IMR-90 (cell line): ENCODE results near the gene NFE2L1. TPM values are rescaled to one million over a fixed set of nuclear protein-coding genes. Genes with fewer than 3 reads are reported as not detected.

Experiments
- ATAC-seq: fragments of 200-7000 bp; cut with Tn5 transposase; 2 replicates; pipeline ENCODE4 v1.9.1; 2020; ENCODE audit warnings: low read depth, mild to moderate bottlenecking, moderate library complexity
- BruUV-seq: library from RNA; stranded (reverse); fragments of 400-500 nt; replicated peaks from 2 replicates; lab custom pipeline; 2021; lab: Mats Ljungman, UMichigan
- CTCF ChIA-PET: fragments of 300-600 bp; formaldehyde crosslinking; extraction: SDS; loops from one replicate; lab custom pipeline; 2021; ENCODE audit warnings: antibody characterized with exemption; lab: Yijun Ruan, JAX
- POLR2A ChIA-PET: fragments of 300-600 bp; sonication (Branson Sonifier 250); formaldehyde crosslinking; loops from one replicate; lab custom pipeline; 2022; ENCODE audit warnings: antibody characterized with exemption; ENCODE audit not compliant: unreplicated experiment; lab: Charles Lee
- DNase-seq: peaks from one replicate; pipeline ENCODE4 v3.0.0; 2013
- H2AFZ ChIP-seq: replicated peaks from 2 replicates; pipeline ENCODE3; 2013; ENCODE audit warnings: low read length, mild to moderate bottlenecking; ENCODE audit not compliant: poor library complexity
- H2AK5ac ChIP-seq: 2 replicates; pipeline ENCODE4 v1.6.1; 2013; ENCODE audit warnings: low read depth, low read length, inconsistent platforms
- H2AK9ac ChIP-seq: replicated peaks from 2 replicates; pipeline ENCODE3; 2013; ENCODE audit warnings: mild to moderate bottlenecking, low read depth, low read length, moderate library complexity; ENCODE audit not compliant: poor library complexity
- H2BK120ac ChIP-seq: 2 replicates; pipeline ENCODE4 v1.6.1; 2013; ENCODE audit warnings: low read depth, low read length, inconsistent platforms
- H2BK15ac ChIP-seq: 3 replicates; pipeline ENCODE4 v1.6.1; 2013; ENCODE audit warnings: low read depth, low read length, inconsistent platforms
- H2BK20ac ChIP-seq: 2 replicates; pipeline ENCODE4 v1.6.1; 2013; ENCODE audit warnings: low read depth, mild to moderate bottlenecking, inconsistent platforms, low read length, moderate library complexity
- H2BK5ac ChIP-seq: 2 replicates; pipeline ENCODE4 v1.6.1; 2013; ENCODE audit warnings: mild to moderate bottlenecking, low read depth, low read length, inconsistent platforms; ENCODE audit not compliant: poor library complexity, severe bottlenecking
- H3K14ac ChIP-seq: replicated peaks from 2 replicates; pipeline ENCODE4 v1.6.1; 2013; ENCODE audit warnings: low read depth, low read length, inconsistent platforms
- H3K18ac ChIP-seq: 2 replicates; pipeline ENCODE4 v1.6.1; 2013; ENCODE audit warnings: low read depth, low read length, control low read depth
- H3K23ac ChIP-seq: 2 replicates; pipeline ENCODE4 v1.6.1; 2013; ENCODE audit warnings: low read depth, low read length, inconsistent platforms
- H3K27ac ChIP-seq: 2 replicates; pipeline ENCODE4 v1.5.1; 2013; ENCODE audit warnings: mild to moderate bottlenecking, control low read depth, low read length; ENCODE audit not compliant: insufficient read depth
- H3K27me3 ChIP-seq: 2 replicates; pipeline ENCODE4 v1.6.1; 2013; ENCODE audit warnings: low read length; ENCODE audit not compliant: control insufficient read depth, insufficient read depth
- H3K36me3 ChIP-seq: 2 replicates; pipeline ENCODE4 v1.6.1; 2013; ENCODE audit warnings: low read length, mixed read lengths; ENCODE audit not compliant: control insufficient read depth, insufficient read depth
- H3K4ac ChIP-seq: 2 replicates; pipeline ENCODE4 v1.6.1; 2013; ENCODE audit warnings: low read depth, low read length, inconsistent platforms
- H3K4me1 ChIP-seq: 2 replicates; pipeline ENCODE4 v1.6.1; 2013; ENCODE audit warnings: low read length, mixed read lengths; ENCODE audit not compliant: control insufficient read depth, insufficient read depth
- H3K4me2 ChIP-seq: 2 replicates; pipeline ENCODE4 v1.6.1; 2013; ENCODE audit warnings: low read depth, mild to moderate bottlenecking, control low read depth, low read length, moderate library complexity
- H3K4me3 ChIP-seq: 2 replicates; pipeline ENCODE4 v1.5.1; 2013; ENCODE audit warnings: low read depth, mild to moderate bottlenecking, control low read depth, low read length, moderate library complexity; ENCODE audit not compliant: insufficient read depth
- H3K56ac ChIP-seq: 2 replicates; pipeline ENCODE4 v1.6.1; 2013; ENCODE audit warnings: low read length, inconsistent platforms; ENCODE audit not compliant: insufficient read depth; ENCODE audit errors: extremely low read depth
- H3K79me1 ChIP-seq, 2 experiments: 2 replicates each; pipeline ENCODE4 v1.6.1; 2013; ENCODE audit warnings: low read length in 2 of 2, inconsistent platforms in 1 of 2, low read depth in 1 of 2
- H3K9ac ChIP-seq: 2 replicates; pipeline ENCODE4 v1.6.1; 2013; ENCODE audit warnings: low read depth, low read length, control low read depth
- H3K9me1 ChIP-seq: 2 replicates; pipeline ENCODE4 v1.6.1; 2013; ENCODE audit warnings: low read length, inconsistent platforms; ENCODE audit not compliant: insufficient read depth
- H3K9me3 ChIP-seq: 2 replicates; pipeline ENCODE4 v1.6.1; 2013; ENCODE audit warnings: low read length; ENCODE audit not compliant: control insufficient read depth, insufficient read depth
- H4K20me1 ChIP-seq: 2 replicates; pipeline ENCODE4 v1.6.1; 2013; ENCODE audit warnings: low read length, inconsistent platforms; ENCODE audit not compliant: insufficient read depth
- H4K5ac ChIP-seq: 2 replicates; pipeline ENCODE4 v1.6.1; 2013; ENCODE audit warnings: mild to moderate bottlenecking, low read depth, low read length, control low read depth
- H4K8ac ChIP-seq, 2 experiments: 2 replicates each; pipeline ENCODE4 v1.6.1; 2013; ENCODE audit warnings: low read depth in 2 of 2, low read length in 2 of 2, control low read depth in 1 of 2, inconsistent platforms in 1 of 2
- H4K91ac ChIP-seq: 2 replicates; pipeline ENCODE4 v1.6.1; 2013; ENCODE audit warnings: low read depth, low read length, inconsistent platforms; ENCODE audit not compliant: insufficient read depth
- BHLHE40 ChIP-seq: fragments of 150-350 bp; IDR thresholded peaks from 2 replicates; pipeline ENCODE4 v1.6.1; 2016; ENCODE audit warnings: mild to moderate bottlenecking, low read depth, low read length
- CEBPB ChIP-seq: IDR thresholded peaks from 2 replicates; pipeline ENCODE4 v1.6.1; 2012; ENCODE audit warnings: low read depth, low read length, improper control_type of control experiment
- CHD1 ChIP-seq: IDR thresholded peaks from 2 replicates; pipeline ENCODE4 v1.6.1; 2012; ENCODE audit warnings: low read depth, low read length, improper control_type of control experiment
- FOS ChIP-seq: fragments of 150-350 bp; IDR thresholded peaks from 2 replicates; pipeline ENCODE4 v1.6.1; 2016; ENCODE audit warnings: low read depth, low read length
- MAFK ChIP-seq: IDR thresholded peaks from 2 replicates; pipeline ENCODE4 v1.6.1; 2012; ENCODE audit warnings: low read depth, low read length, improper control_type of control experiment
- MAZ ChIP-seq: IDR thresholded peaks from 2 replicates; pipeline ENCODE4 v1.6.1; 2012; ENCODE audit warnings: low read depth, mild to moderate bottlenecking, low read length, improper control_type of control experiment, moderate library complexity, borderline replicate concordance
- NFE2L2 ChIP-seq: fragments of 150-350 bp; IDR thresholded peaks from 2 replicates; pipeline ENCODE4 v1.6.1; 2016; ENCODE audit warnings: low read depth, mild to moderate bottlenecking, low read length
- POLR2A ChIP-seq: IDR thresholded peaks from 2 replicates; pipeline ENCODE4 v1.6.1; 2012; ENCODE audit warnings: mild to moderate bottlenecking, low read depth, low read length
- RAD21 ChIP-seq: IDR thresholded peaks from 2 replicates; pipeline ENCODE4 v1.6.1; 2012; ENCODE audit warnings: low read length, improper control_type of control experiment
- RCOR1 ChIP-seq: IDR thresholded peaks from 2 replicates; pipeline ENCODE4 v1.6.1; 2012; ENCODE audit warnings: mild to moderate bottlenecking, low read length, improper control_type of control experiment; ENCODE audit not compliant: insufficient replicate concordance
- RFX5 ChIP-seq: IDR thresholded peaks from 2 replicates; pipeline ENCODE4 v1.8.0; 2012; ENCODE audit warnings: low read depth, mild to moderate bottlenecking, low read length, moderate library complexity
- SMC3 ChIP-seq: fragments of 150-350 bp; IDR thresholded peaks from 2 replicates; pipeline ENCODE4 v1.6.1; 2016; ENCODE audit warnings: low read depth, mild to moderate bottlenecking, antibody characterized with exemption, low read length, moderate library complexity
- WGBS, 2 experiments: methylation state at CpG; one replicate each; pipeline versions ENCODE4 v1.1.5 to v1.1.7; 2013; ENCODE audit warnings: missing lambda C conversion rate in 2 of 2; ENCODE audit not compliant: insufficient read length in 1 of 2; ENCODE audit errors: extremely low coverage in 2 of 2; 5-methylcytosine and 5-hydroxymethylcytosine counted together
- dilution Hi-C: fragments of 300-500 bp; cut with HindIII; formaldehyde crosslinking; loops from one replicate; pipeline ENCODE4 v1.14.3; 2018; ENCODE audit warnings: low sequenced_read_pairs; ENCODE audit not compliant: unreplicated experiment
- in situ Hi-C: fragments of 300-500 bp; cut with MboI; formaldehyde crosslinking; loops from 3 replicates; pipeline ENCODE4 v1.14.3; 2019; ENCODE audit warnings: low sequenced_read_pairs, inconsistent platforms, mixed read lengths
- intact Hi-C: fragments of 100-400 bp; cut with micrococcal nuclease; formaldehyde crosslinking; loops from 2 replicates; pipeline ENCODE4 v1.10.0; 2022
- polyA plus RNA-seq, 3 experiments: library from polyadenylated mRNA; depleted of rRNA; stranded (reverse); fragments of >200 nt; gene quantifications; 2 replicates each; pipeline ENCODE4 v1.2.3, GENCODE V29; 2012; ENCODE audit warnings: low replicate concordance in 1 of 3
- total RNA-seq: library from RNA; depleted of rRNA; stranded (reverse); fragments of >200 nt; gene quantifications from 2 replicates; pipeline ENCODE4 v1.2.3, GENCODE V29; 2012
- TF ChIP-seq, protein P1 (sequence below): conservative IDR thresholded peaks from 2 replicates; pipeline ENCODE4 v1.5.1; 2012; ENCODE audit warnings: mild to moderate bottlenecking, low read depth, low read length, improper control_type of control experiment
- TF ChIP-seq, protein P2 (sequence below): fragments of 150-350 bp; IDR thresholded peaks from 2 replicates; pipeline ENCODE4 v1.6.1; 2016; ENCODE audit warnings: low read depth, mild to moderate bottlenecking, low read length, moderate library complexity, borderline replicate concordance
- TF ChIP-seq, protein P3 (sequence below): fragments of 150-350 bp; IDR thresholded peaks from 2 replicates; pipeline ENCODE4 v1.6.1; 2017; ENCODE audit warnings: mild to moderate bottlenecking, antibody characterized with exemption, low read length, low read depth

Gene NFE2L1
- total and polyA plus RNA-seq, 2 of the 4 experiments (the other 2 are of a cell fraction) = 42.8 to 122 TPM

DNA sequence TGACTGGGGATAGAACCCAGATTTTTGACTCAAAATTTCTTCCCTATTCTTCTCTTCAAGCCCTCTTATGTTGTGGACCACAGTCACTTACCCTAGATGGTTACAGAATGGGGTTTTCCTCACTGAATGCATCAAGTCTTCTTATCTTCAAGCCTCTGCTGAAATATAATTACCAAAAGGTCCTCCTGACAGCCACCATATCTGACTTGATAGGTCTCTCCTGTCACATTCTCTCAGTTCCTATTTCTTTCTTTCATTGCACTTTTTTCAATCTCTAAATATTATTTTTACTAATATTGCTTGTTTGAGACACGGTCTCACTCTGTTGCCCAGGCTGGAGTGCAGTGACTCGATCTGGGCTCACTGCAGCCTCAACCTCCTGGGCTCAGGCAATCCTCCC is 9.5 kb upstream of the NFE2L1 start:
- no CpG with 5 or more reads among the region's 2 CpGs for WGBS, 2 experiments
- intact Hi-C loops (no loop called here), in situ Hi-C loops (no loop called here), dilution Hi-C loops (no loop called here)
- Histone ChIP-seq H4K20me1 (no peaks in the 10 kb centered on the region), H3K27me3 (no peaks in the 10 kb centered on the region), H4K8ac (no peak overlapping the region; a peak in 1 of 4 replicates), H3K4me1 (peaks cover 10% of the 10 kb centered on the region), H4K91ac (no peak overlapping the region), H3K36me3 (no peaks in the 10 kb centered on the region), H3K9me1 (peaks cover 16% of the 10 kb centered on the region), H2AFZ (no peak overlapping the region), H4K5ac (no peak overlapping the region), H2BK120ac (no peak overlapping the region), H2AK5ac (no peak overlapping the region), H2AK9ac (no peak overlapping the region), H3K4me2 (no peak overlapping the region), H3K4ac (no peak overlapping the region), H2BK20ac (no peak overlapping the region), H3K4me3 (no peak overlapping the region), H3K14ac (no peak overlapping the region), H3K18ac (no peak overlapping the region), H2BK15ac (no peak overlapping the region), H3K79me1 (peaks cover 5 to 18% of the 10 kb centered on the region in 2 experiments), H3K56ac (no peak overlapping the region), H3K9me3 (no peaks in the 10 kb centered on the region), H2BK5ac (no peak overlapping the region), H3K9ac (no peak overlapping the region), H3K27ac (no peak overlapping the region), H3K23ac (no peak overlapping the region)
- TF ChIP-seq NFE2L2 (no peak), CEBPB (no peak), RCOR1 (no peak), FOS (no peak), BHLHE40 (no peak), MAZ (no peak), RAD21 (no peak), SMC3 (no peak), RFX5 (no peak), POLR2A (no peak), MAFK (no peak), CHD1 (no peak)
- TF ChIP-seq, protein P1, sequence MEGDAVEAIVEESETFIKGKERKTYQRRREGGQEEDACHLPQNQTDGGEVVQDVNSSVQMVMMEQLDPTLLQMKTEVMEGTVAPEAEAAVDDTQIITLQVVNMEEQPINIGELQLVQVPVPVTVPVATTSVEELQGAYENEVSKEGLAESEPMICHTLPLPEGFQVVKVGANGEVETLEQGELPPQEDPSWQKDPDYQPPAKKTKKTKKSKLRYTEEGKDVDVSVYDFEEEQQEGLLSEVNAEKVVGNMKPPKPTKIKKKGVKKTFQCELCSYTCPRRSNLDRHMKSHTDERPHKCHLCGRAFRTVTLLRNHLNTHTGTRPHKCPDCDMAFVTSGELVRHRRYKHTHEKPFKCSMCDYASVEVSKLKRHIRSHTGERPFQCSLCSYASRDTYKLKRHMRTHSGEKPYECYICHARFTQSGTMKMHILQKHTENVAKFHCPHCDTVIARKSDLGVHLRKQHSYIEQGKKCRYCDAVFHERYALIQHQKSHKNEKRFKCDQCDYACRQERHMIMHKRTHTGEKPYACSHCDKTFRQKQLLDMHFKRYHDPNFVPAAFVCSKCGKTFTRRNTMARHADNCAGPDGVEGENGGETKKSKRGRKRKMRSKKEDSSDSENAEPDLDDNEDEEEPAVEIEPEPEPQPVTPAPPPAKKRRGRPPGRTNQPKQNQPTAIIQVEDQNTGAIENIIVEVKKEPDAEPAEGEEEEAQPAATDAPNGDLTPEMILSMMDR = no peak
- TF ChIP-seq, protein P2, sequence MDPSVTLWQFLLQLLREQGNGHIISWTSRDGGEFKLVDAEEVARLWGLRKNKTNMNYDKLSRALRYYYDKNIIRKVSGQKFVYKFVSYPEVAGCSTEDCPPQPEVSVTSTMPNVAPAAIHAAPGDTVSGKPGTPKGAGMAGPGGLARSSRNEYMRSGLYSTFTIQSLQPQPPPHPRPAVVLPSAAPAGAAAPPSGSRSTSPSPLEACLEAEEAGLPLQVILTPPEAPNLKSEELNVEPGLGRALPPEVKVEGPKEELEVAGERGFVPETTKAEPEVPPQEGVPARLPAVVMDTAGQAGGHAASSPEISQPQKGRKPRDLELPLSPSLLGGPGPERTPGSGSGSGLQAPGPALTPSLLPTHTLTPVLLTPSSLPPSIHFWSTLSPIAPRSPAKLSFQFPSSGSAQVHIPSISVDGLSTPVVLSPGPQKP = no peak
- TF ChIP-seq, protein P3, sequence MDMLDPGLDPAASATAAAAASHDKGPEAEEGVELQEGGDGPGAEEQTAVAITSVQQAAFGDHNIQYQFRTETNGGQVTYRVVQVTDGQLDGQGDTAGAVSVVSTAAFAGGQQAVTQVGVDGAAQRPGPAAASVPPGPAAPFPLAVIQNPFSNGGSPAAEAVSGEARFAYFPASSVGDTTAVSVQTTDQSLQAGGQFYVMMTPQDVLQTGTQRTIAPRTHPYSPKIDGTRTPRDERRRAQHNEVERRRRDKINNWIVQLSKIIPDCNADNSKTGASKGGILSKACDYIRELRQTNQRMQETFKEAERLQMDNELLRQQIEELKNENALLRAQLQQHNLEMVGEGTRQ = no peak
- DNase-seq (no peak), ATAC-seq (no peak)
- ChIA-PET CTCF (no interaction called here), POLR2A (no interaction called here)
- no TSS peak for BruUV-seq
